Astrocyte (in vitro differentiated cells and primary cell): ENCODE data around the gene CYP27B1. TPM values are rescaled to one million over a fixed set of nuclear protein-coding genes. Genes with fewer than 3 reads are reported as not detected.

Experiments
- DNase-seq: peaks from one replicate; pipeline ENCODE4 v3.0.0-alpha.2; 2010; ENCODE audit warnings: low read depth
- FAIRE-seq: peaks from 2 replicates; lab custom pipeline; 2011; peaks lifted over from hg19 to GRCh38; lab: Jason Lieb, UNC
- H2AFZ ChIP-seq: 2 replicates; pipeline ENCODE4 v1.6.0; 2012; ENCODE audit warnings: low read depth, low read length, inconsistent platforms
- H3K27ac ChIP-seq: 2 replicates; pipeline ENCODE4 v1.5.1; 2011; ENCODE audit warnings: low read depth, low read length, inconsistent platforms
- H3K27me3 ChIP-seq: 2 replicates; pipeline ENCODE4 v1.6.0; 2011; ENCODE audit warnings: low read length, inconsistent platforms; ENCODE audit not compliant: insufficient read depth
- H3K36me3 ChIP-seq: 2 replicates; pipeline ENCODE4 v1.5.1; 2011; ENCODE audit warnings: low read length, inconsistent platforms; ENCODE audit not compliant: insufficient read depth
- H3K4me1 ChIP-seq: 2 replicates; pipeline ENCODE4 v1.5.1; 2011; ENCODE audit warnings: low read length, inconsistent platforms; ENCODE audit not compliant: insufficient read depth
- H3K4me2 ChIP-seq: 2 replicates; pipeline ENCODE4 v1.6.0; 2012; ENCODE audit warnings: low read length, inconsistent platforms
- H3K4me3 ChIP-seq: 2 replicates; pipeline ENCODE4 v1.5.1; 2011; ENCODE audit warnings: low read depth, mild to moderate bottlenecking, low read length, inconsistent platforms; ENCODE audit not compliant: insufficient read depth
- H3K79me2 ChIP-seq: 2 replicates; pipeline ENCODE4 v1.6.0; 2012; ENCODE audit warnings: mild to moderate bottlenecking, low read length, inconsistent platforms; ENCODE audit not compliant: insufficient read depth
- H3K9ac ChIP-seq: 2 replicates; pipeline ENCODE4 v1.6.0; 2012; ENCODE audit warnings: mild to moderate bottlenecking, low read length, inconsistent platforms
- H3K9me3 ChIP-seq: 2 replicates; pipeline ENCODE4 v1.5.1; 2012; ENCODE audit warnings: low read depth, mild to moderate bottlenecking, low read length, inconsistent platforms; ENCODE audit not compliant: insufficient read depth
- H4K20me1 ChIP-seq: 2 replicates; pipeline ENCODE4 v1.6.0; 2012; ENCODE audit warnings: low read length, inconsistent platforms; ENCODE audit not compliant: insufficient read depth
- H3K27ac Mint-ChIP-seq: one replicate; pipeline ENCODE4 v1.8.0; 2021; ENCODE audit warnings: mild to moderate bottlenecking, mixed read lengths; ENCODE audit not compliant: unreplicated experiment
- H3K27me3 Mint-ChIP-seq: one replicate; pipeline ENCODE4 v1.8.0; 2021; ENCODE audit warnings: low read depth, mixed read lengths; ENCODE audit not compliant: unreplicated experiment
- H3K36me3 Mint-ChIP-seq: one replicate; pipeline ENCODE4 v1.8.0; 2021; ENCODE audit warnings: low read depth, mixed read lengths; ENCODE audit not compliant: unreplicated experiment
- H3K4me1 Mint-ChIP-seq: one replicate; pipeline ENCODE4 v1.8.0; 2021; ENCODE audit warnings: low read depth, mixed read lengths; ENCODE audit not compliant: unreplicated experiment
- H3K4me3 Mint-ChIP-seq: one replicate; pipeline ENCODE4 v1.8.0; 2021; ENCODE audit warnings: mild to moderate bottlenecking, moderate library complexity, mixed read lengths; ENCODE audit not compliant: unreplicated experiment
- H3K9me3 Mint-ChIP-seq: one replicate; pipeline ENCODE4 v1.8.0; 2021; ENCODE audit warnings: mild to moderate bottlenecking, mixed read lengths; ENCODE audit not compliant: unreplicated experiment
- CTCF ChIP-seq: IDR thresholded peaks from 2 replicates; pipeline ENCODE4 v1.5.1; 2011; ENCODE audit warnings: low read depth, mild to moderate bottlenecking, inconsistent platforms, low read length, moderate library complexity; ENCODE audit not compliant: insufficient read depth
- EZH2 ChIP-seq: IDR thresholded peaks from 2 replicates; pipeline ENCODE4 v1.6.1; 2012; ENCODE audit warnings: mild to moderate bottlenecking, low read length, inconsistent platforms; ENCODE audit not compliant: insufficient read depth
- total RNA-seq: library from RNA; stranded (reverse); gene quantifications from 2 replicates; pipeline ENCODE4 v1.2.1, GENCODE V29; 2021

Gene CYP27B1
- total RNA-seq, 1 donor from 2014 or later: 1.5 TPM

GRCh38 chr12:57724003-57724935, 42.6 kb downstream of the CYP27B1 start:
- no peak overlapping the region for H3K4me3 ChIP-seq
- H3K9ac ChIP-seq: no peak overlapping the region
- no peak for DNase-seq
- no peaks in the 10 kb centered on the region for H3K9me3 ChIP-seq
- H3K27ac ChIP-seq: no peak overlapping the region
- H3K79me2 ChIP-seq: no peaks in the 10 kb centered on the region
- peaks cover 19% of the 10 kb centered on the region for H3K36me3 Mint-ChIP-seq
- no peak overlapping the region for H2AFZ ChIP-seq
- peaks cover 12% of the 10 kb centered on the region for H3K36me3 ChIP-seq
- H3K27me3 Mint-ChIP-seq: peaks cover 51% of the 10 kb centered on the region
- H3K27ac Mint-ChIP-seq: no peak overlapping the region
- no peak overlapping the region for H3K4me3 Mint-ChIP-seq
- no peak overlapping the region for H3K4me2 ChIP-seq
- TF ChIP-seq EZH2 (no peak), CTCF (no peak)
- peaks cover 5% of the 10 kb centered on the region for H4K20me1 ChIP-seq
- no peaks in the 10 kb centered on the region for H3K4me1 Mint-ChIP-seq
- peaks cover 15% of the 10 kb centered on the region for H3K27me3 ChIP-seq
- FAIRE-seq: no peak
- peaks cover 7% of the 10 kb centered on the region for H3K4me1 ChIP-seq
- H3K9me3 Mint-ChIP-seq: peaks cover 11% of the 10 kb centered on the region

- H3K4me3 Mint-ChIP-seq: no peak overlapping the region
- peaks cover 18% of the 10 kb centered on the region for H3K36me3 ChIP-seq
- H3K27ac Mint-ChIP-seq: no peak overlapping the region
- H3K9ac ChIP-seq: no peak overlapping the region
- FAIRE-seq (no peak), DNase-seq (no peak)
- H3K9me3 ChIP-seq: no peaks in the 10 kb centered on the region
- no peak overlapping the region for H3K4me3 ChIP-seq
- no peaks in the 10 kb centered on the region for H3K79me2 ChIP-seq
- no peak for TF ChIP-seq CTCF
- TF ChIP-seq EZH2: no peak
- peaks cover 46% of the 10 kb centered on the region for H3K27me3 Mint-ChIP-seq
- peaks cover 11% of the 10 kb centered on the region for H3K9me3 Mint-ChIP-seq
- H3K4me2 ChIP-seq: no peak overlapping the region
- H3K36me3 Mint-ChIP-seq: peaks cover 23% of the 10 kb centered on the region
- peaks cover 7% of the 10 kb centered on the region for H3K4me1 ChIP-seq
- H3K27ac ChIP-seq: no peak overlapping the region
- H2AFZ ChIP-seq: no peak overlapping the region
- H3K4me1 Mint-ChIP-seq: no peaks in the 10 kb centered on the region
- peaks cover 5% of the 10 kb centered on the region for H4K20me1 ChIP-seq
- peaks cover 15% of the 10 kb centered on the region for H3K27me3 ChIP-seq
Measured at GRCh38 chr12:57723630-57723962, 43.3 kb downstream of the CYP27B1 start.
